ENCODE measurements around the gene ATG7. TPM values are rescaled to one million over a fixed set of nuclear protein-coding genes. Genes with fewer than 3 reads are reported as not detected.

Gene ATG7
- total and polyA plus RNA-seq, 4 donors: 7.4 to 53.8 (median 15.6) TPM

DNA sequence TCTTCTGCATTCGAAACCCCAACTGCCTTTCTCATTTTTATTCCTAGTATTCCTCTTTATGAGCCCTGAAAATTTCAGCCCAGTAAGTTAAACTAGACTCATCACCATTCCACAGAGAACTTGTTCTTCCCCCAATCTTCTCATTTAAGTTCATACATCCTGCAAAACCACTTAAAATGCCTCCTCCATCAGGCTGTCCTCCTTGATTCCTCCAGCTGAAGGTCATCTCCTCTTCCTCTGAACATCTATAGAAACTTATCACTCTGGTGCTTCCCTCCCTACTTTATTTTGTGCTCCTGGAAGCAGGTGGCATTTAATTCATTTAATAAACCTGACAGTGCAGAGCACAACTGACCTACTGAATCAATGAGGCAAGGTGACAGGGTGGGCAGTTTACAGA is 333.2 kb downstream of the ATG7 start (continued):
- TF ChIP-seq GABPA (IDR thresholded peaks at IDR 0.05 in 1 of 2, conservative IDR thresholded peaks at IDR 0.05 in 1 of 2): no peak

DNA sequence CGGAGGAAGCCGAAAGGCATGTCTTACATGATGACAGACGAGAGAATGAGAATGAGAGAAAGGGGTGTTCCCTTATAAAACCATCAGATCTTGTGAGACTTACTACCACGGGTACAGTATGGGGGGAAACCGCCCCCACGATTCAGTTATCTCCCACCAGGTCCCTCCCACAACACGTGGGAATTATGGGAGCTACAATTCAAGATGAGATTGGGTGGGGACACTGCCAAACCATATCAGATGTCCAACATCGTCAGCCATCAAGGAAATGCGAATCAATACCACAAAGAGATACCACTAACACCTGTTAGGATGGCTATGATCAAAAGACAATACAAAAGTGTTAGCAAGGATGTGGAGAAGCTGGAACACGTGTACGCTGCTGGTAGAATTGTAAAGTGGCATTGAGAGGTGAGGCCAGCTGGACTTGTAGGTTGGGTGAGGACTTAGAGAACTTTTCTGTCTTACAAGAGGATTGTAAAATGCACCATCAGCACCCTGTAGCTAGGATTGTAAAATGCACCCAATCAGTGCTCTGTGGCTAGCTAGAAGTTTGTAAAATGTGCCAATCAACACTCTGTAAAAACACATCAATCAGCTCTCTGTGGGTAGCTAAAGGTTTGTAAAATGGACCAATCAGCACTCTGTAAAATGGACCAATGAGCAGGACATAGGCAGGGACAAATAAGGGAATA is 334.0 kb downstream of the ATG7 start:
- H3K36me3 ChIP-seq (ENCODE audit: control insufficient read depth in 4 of 4, insufficient read depth in 3 of 4, low read depth in 1 of 4, low read length in 3 of 4): peaks cover 0 to 3% (median under 1%) of the 10 kb centered on the region in 4 donors
- WGBS: 87% methylated on average over 11 of the region's 11 CpGs
- no peaks in the 10 kb centered on the region for H3K4me1 ChIP-seq (ENCODE audit: control insufficient read depth in 4 of 4, insufficient read depth in 4 of 4, low read length in 3 of 4)
- no peak overlapping the region for H3K9ac ChIP-seq (ENCODE audit: low read depth in 1 of 2, low read length in 2 of 2)
- no peaks in the 10 kb centered on the region for H3K27me3 ChIP-seq (ENCODE audit: control insufficient read depth in 4 of 4, insufficient read depth in 4 of 4, low read length in 3 of 4)
- DNase-seq (ENCODE audit: low spot score): no peak
- H3K27ac ChIP-seq (ENCODE audit: low read depth in 1 of 2, low read length in 2 of 2): no peak overlapping the region
- no peaks in the 10 kb centered on the region for H3K9me3 ChIP-seq (ENCODE audit: control insufficient read depth in 4 of 4, low read length in 3 of 4)
- no peak overlapping the region for H3K4me3 ChIP-seq (ENCODE audit: low read depth in 1 of 3, low read length in 3 of 3)
- TF ChIP-seq RXRA (IDR thresholded peaks at IDR 0.05): no peak
- no peak for TF ChIP-seq FOXA1 (IDR thresholded peaks at IDR 0.05)
- TF ChIP-seq ZBTB33 (IDR thresholded peaks at IDR 0.05): no peak
- TF ChIP-seq, protein P1, sequence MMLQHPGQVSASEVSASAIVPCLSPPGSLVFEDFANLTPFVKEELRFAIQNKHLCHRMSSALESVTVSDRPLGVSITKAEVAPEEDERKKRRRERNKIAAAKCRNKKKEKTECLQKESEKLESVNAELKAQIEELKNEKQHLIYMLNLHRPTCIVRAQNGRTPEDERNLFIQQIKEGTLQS (IDR thresholded peaks at IDR 0.05): no peak
- no peak for TF ChIP-seq HNF4A (conservative IDR thresholded peaks at IDR 0.05)
- TF ChIP-seq REST (IDR thresholded peaks at IDR 0.05): no peak
- TF ChIP-seq GABPA (IDR thresholded peaks at IDR 0.05 in 1 of 2, conservative IDR thresholded peaks at IDR 0.05 in 1 of 2): no peak
- no peak for TF ChIP-seq TAF1 (conservative IDR thresholded peaks at IDR 0.05)
- no peak for TF ChIP-seq RAD21 (IDR thresholded peaks at IDR 0.05)

DNA sequence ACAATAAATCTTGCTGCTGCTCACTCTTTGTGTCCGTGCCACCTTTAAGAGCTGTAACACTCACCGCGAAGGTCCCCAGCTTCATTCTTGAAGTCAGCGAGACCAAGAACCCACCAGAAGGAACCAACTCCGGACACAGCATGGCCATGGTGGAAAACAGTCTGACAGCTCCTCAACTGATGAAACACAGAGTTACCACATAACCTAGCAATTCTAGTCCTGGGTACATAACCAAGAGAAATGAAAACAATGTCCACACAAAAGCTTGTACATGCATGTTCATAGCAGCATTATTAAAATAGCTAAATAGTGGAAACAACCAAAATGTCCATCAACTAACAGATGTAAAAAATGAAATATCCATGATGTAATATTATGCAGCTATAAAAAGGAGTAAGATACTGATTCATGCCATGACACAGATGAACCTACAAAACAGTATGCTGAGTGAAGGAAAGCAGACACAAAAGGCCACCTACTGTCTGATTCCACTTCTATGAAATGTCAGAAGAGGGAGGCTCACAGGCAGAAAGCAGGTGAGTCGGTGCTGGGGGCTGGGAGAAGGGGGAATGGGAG is 334.8 kb downstream of the ATG7 start:
- Histone ChIP-seq H3K9me3 (ENCODE audit: control insufficient read depth in 4 of 4, low read length in 3 of 4) (no peaks in the 10 kb centered on the region), H3K4me3 (ENCODE audit: low read depth in 1 of 3, low read length in 3 of 3) (no peak overlapping the region), H3K27me3 (ENCODE audit: control insufficient read depth in 4 of 4, insufficient read depth in 4 of 4, low read length in 3 of 4) (no peaks in the 10 kb centered on the region), H3K36me3 (ENCODE audit: control insufficient read depth in 4 of 4, insufficient read depth in 3 of 4, low read depth in 1 of 4, low read length in 3 of 4) (peaks cover 0 to 3% (median under 1%) of the 10 kb centered on the region in 4 donors), H3K4me1 (ENCODE audit: control insufficient read depth in 4 of 4, insufficient read depth in 4 of 4, low read length in 3 of 4) (no peaks in the 10 kb centered on the region), H3K9ac (ENCODE audit: low read depth in 1 of 2, low read length in 2 of 2) (no peak overlapping the region), H3K27ac (ENCODE audit: low read depth in 1 of 2, low read length in 2 of 2) (no peak overlapping the region)
- DNase-seq (ENCODE audit: low spot score): no peak
- WGBS: 97% methylated on average over 6 of the region's 6 CpGs
- TF ChIP-seq YY1 (IDR thresholded peaks at IDR 0.05) (no peak), TAF1 (conservative IDR thresholded peaks at IDR 0.05) (no peak)

Small RNAs within 50 kb of the gene (small RNA-seq; reads per million reads assigned to genes)
- gene AC022001.1 (not detected), gene AC026185.1 (not detected), gene AC083855.1 (not detected)

Other genes with a start within 250 kb of the ATG7 start
- 1 to 10 TPM in 1 of 2 donors, under 1 TPM in 1; 0.33 to 1.3 TPM for gene HRH1, start 117.9 kb upstream of the ATG7 start, total RNA-seq
- under 1 TPM; 0.07 to 0.29 TPM for gene HRH1, start 117.9 kb upstream of the ATG7 start, polyA plus RNA-seq